ENCODE measurements around the gene MYRFL.

DNA sequence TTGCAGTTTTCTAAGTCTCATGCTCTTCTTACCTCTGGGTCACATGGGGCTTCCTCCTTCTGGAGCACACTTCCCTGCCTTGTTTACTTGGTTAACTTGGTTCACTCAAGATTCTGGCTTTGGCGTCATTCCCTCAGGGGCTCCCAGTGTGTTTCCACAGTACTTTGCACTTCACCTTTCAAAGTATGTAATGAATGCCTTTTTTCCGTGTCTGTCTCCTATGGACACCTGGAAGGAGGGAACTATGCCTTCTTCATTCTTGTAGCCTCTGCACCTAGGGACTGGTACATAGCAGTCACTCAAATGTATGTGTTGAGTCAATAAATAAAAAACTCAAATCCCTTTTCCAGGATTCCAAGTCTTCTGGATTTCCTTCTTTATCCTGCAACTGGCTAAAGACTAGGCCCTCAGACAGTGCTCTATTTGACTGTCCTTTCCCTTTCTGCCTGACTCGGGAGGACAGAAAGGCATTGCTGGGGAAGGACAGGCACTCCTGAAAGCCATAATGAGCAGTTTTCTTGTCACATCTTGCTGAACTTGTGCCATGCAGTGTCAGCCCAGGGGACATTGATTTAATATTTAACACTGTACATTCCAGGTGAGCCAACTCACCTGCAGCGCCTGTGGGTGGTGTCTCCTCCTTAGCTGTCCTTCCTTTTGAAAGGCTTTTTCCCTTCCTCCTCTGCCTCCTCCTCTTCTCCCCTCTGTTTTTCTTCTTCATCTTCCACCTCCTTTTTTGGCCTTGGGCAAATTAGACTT is 12.8 kb downstream of the MYRFL start:
- TF ChIP-seq OSR1 (CRISPR knock-in tag; IDR thresholded peaks at IDR 0.05) (no peak), ISL1 (CRISPR knock-in tag; IDR thresholded peaks at IDR 0.05) (no peak), TOX (CRISPR knock-in tag; IDR thresholded peaks at IDR 0.05; ENCODE audit: borderline replicate concordance) (no peak), ZNF70 (CRISPR knock-in tag; IDR thresholded peaks at IDR 0.05) (no peak), ZFP30 (CRISPR knock-in tag; IDR thresholded peaks at IDR 0.05) (no peak), GLIS3 (CRISPR knock-in tag; IDR thresholded peaks at IDR 0.05) (no peak), SNAI2 (CRISPR knock-in tag; IDR thresholded peaks at IDR 0.05) (no peak), TCF4 (CRISPR knock-in tag; IDR thresholded peaks at IDR 0.05; ENCODE audit: borderline replicate concordance) (no peak)
- TF ChIP-seq, protein P1, sequence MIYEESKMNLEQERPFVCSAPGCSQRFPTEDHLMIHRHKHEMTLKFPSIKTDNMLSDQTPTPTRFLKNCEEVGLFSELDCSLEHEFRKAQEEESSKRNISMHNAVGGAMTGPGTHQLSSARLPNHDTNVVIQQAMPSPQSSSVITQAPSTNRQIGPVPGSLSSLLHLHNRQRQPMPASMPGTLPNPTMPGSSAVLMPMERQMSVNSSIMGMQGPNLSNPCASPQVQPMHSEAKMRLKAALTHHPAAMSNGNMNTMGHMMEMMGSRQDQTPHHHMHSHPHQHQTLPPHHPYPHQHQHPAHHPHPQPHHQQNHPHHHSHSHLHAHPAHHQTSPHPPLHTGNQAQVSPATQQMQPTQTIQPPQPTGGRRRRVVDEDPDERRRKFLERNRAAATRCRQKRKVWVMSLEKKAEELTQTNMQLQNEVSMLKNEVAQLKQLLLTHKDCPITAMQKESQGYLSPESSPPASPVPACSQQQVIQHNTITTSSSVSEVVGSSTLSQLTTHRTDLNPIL (CRISPR knock-in tag; IDR thresholded peaks at IDR 0.05; ENCODE audit: low read depth) = no peak
